Measurements from ENCODE around the gene PALM. TPM values are rescaled to one million over a fixed set of nuclear protein-coding genes. Genes with fewer than 3 reads are reported as not detected.

PALM gene
- polyA plus RNA-seq, 1 donor from 2014 or later, result 74.8 TPM

DNA sequence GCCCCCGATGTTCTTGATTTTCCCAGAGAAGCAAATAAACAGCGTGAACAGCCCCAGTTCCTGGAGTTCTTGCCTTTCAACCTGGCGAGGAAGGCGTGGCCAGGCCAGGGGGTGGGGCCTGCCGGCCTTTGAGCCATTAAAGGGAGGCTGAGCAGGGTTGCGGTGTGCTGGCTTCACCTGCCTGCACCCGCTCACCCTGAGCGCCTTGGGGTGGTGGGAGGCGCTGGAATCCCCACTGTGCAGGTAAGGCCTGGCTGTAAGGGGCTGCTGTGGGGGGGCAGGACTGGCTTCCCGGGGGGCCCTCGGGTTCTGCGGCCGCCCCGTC is 39.5 kb downstream of the PALM start:
- peaks cover 11% of the 10 kb centered on the region for H3K36me3 ChIP-seq (ENCODE audit: insufficient read depth, low read length)
- H3K9me2 ChIP-seq (ENCODE audit: insufficient read depth, low read length), result no peaks in the 10 kb centered on the region
- H3F3A ChIP-seq (ENCODE audit: insufficient read depth, low read length, poor library complexity, severe bottlenecking), result no peaks in the 10 kb centered on the region

DNA sequence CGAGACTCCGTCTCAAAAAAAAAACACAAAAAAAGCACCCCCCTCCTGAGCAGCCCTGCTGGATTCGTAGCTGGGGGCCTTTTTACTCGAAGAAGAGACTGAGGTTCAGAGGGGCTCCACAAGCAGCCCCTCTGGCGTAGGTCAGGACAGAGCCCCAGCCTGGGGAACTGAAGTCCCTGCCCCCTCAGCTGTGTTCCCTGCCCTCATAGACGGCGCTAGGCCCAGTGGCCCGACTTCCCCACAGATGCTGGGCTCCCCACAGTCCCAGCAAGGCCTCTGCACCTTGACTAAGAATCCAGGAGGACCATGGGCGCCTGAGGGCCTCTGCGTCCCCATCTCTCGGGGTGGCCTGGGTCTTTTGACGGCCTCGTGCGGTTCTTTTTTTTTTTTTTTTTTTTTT is 41.1 kb downstream of the PALM start:
- no peak overlapping the region for H3K27ac ChIP-seq (ENCODE audit: low read length)
- no peak overlapping the region for H2AFZ ChIP-seq (ENCODE audit: low read depth, low read length)
- H3K4me3 ChIP-seq (ENCODE audit: low read length), result no peak overlapping the region
- no peak overlapping the region for H3K4me2 ChIP-seq (ENCODE audit: low read length)
- H3K9me3 ChIP-seq (ENCODE audit: low read length), result peaks cover 22% of the 10 kb centered on the region
- no peaks in the 10 kb centered on the region for H3K79me2 ChIP-seq (replicated peaks; ENCODE audit: insufficient read depth, low read length)
- H4K20me1 ChIP-seq (ENCODE audit: insufficient read depth), result no peaks in the 10 kb centered on the region
- H3K9me2 ChIP-seq (ENCODE audit: insufficient read depth, low read length), result no peaks in the 10 kb centered on the region
- H3K36me3 ChIP-seq (ENCODE audit: insufficient read depth, low read length), result peaks cover 11% of the 10 kb centered on the region
- TF ChIP-seq CTCF (IDR thresholded peaks at IDR 0.05; ENCODE audit: poor library complexity, severe bottlenecking), result no peak
- H3F3A ChIP-seq (ENCODE audit: insufficient read depth, low read length, poor library complexity, severe bottlenecking), result no peaks in the 10 kb centered on the region
- H3K27me3 ChIP-seq (ENCODE audit: insufficient read depth, low read depth, low read length), result no peaks in the 10 kb centered on the region
- no peak overlapping the region for H3K9ac ChIP-seq (ENCODE audit: low read length)

More for the DNA sequence above, 39.5 kb downstream of the PALM start:
- H3K9me3 ChIP-seq (ENCODE audit: low read length), result peaks cover 22% of the 10 kb centered on the region
- TF ChIP-seq POLR2AphosphoS5 (IDR thresholded peaks at IDR 0.05) (peak; percentile 29), REST (IDR thresholded peaks at IDR 0.05; ENCODE audit: borderline replicate concordance) (no peak), SMC3 (conservative IDR thresholded peaks at IDR 0.05; ENCODE audit: poor library complexity) (no peak), EP300 (conservative IDR thresholded peaks at IDR 0.05; ENCODE audit: poor library complexity, severe bottlenecking) (no peak), EZH2 (IDR thresholded peaks at IDR 0.05; ENCODE audit: borderline replicate concordance, insufficient read depth, low read length, poor library complexity, severe bottlenecking) (no peak), TAF1 (IDR thresholded peaks at IDR 0.05; ENCODE audit: low read depth) (no peak), RAD21 (conservative IDR thresholded peaks at IDR 0.05) (no peak)
- H2AFZ ChIP-seq (ENCODE audit: low read depth, low read length), result no peak overlapping the region
- no peaks in the 10 kb centered on the region for H4K20me1 ChIP-seq (ENCODE audit: insufficient read depth)
- no peak overlapping the region for H3K4me2 ChIP-seq (ENCODE audit: low read length)
- no peaks in the 10 kb centered on the region for H3K27me3 ChIP-seq (ENCODE audit: insufficient read depth, low read depth, low read length)
- no peaks in the 10 kb centered on the region for H3K79me2 ChIP-seq (replicated peaks; ENCODE audit: insufficient read depth, low read length)
- H3K9ac ChIP-seq (ENCODE audit: low read length), result no peak overlapping the region
- no peak overlapping the region for H3K27ac ChIP-seq (ENCODE audit: low read length)
- no peak overlapping the region for H3K4me3 ChIP-seq (ENCODE audit: low read length)

GRCh38 chr19:750640-751423 is 42.1 kb downstream of the PALM start, which contains the start of gene MISP:
MISP (plus strand) TSS chr19:751112; CDS start chr19:756947, 5,835 bp downstream.
- no peaks in the 10 kb centered on the region for H3F3A ChIP-seq (ENCODE audit: insufficient read depth, low read length, poor library complexity, severe bottlenecking)
- no peak within 1 kb of the TSS for H3K4me3 ChIP-seq (ENCODE audit: low read length)
- peaks cover 11% of the 10 kb centered on the region for H3K36me3 ChIP-seq (ENCODE audit: insufficient read depth, low read length)
- H3K4me2 ChIP-seq (ENCODE audit: low read length), result no peak within 1 kb of the TSS
- no peak within 1 kb of the TSS for H3K27ac ChIP-seq (ENCODE audit: low read length)
- H3K9ac ChIP-seq (ENCODE audit: low read length), result no peak within 1 kb of the TSS
- TF ChIP-seq EZH2 (IDR thresholded peaks at IDR 0.05; ENCODE audit: borderline replicate concordance, insufficient read depth, low read length, poor library complexity, severe bottlenecking) (no peak), POLR2AphosphoS5 (IDR thresholded peaks at IDR 0.05) (no peak), SMC3 (conservative IDR thresholded peaks at IDR 0.05; ENCODE audit: poor library complexity) (no peak), MXI1 (conservative IDR thresholded peaks at IDR 0.05; ENCODE audit: poor library complexity, severe bottlenecking) (no peak), RAD21 (conservative IDR thresholded peaks at IDR 0.05) (no peak), REST (IDR thresholded peaks at IDR 0.05; ENCODE audit: borderline replicate concordance) (no peak), EP300 (conservative IDR thresholded peaks at IDR 0.05; ENCODE audit: poor library complexity, severe bottlenecking) (no peak), TAF1 (IDR thresholded peaks at IDR 0.05; ENCODE audit: low read depth) (no peak), CTCF (IDR thresholded peaks at IDR 0.05; ENCODE audit: poor library complexity, severe bottlenecking) (no peak)
- H3K79me2 ChIP-seq (replicated peaks; ENCODE audit: insufficient read depth, low read length), result no peaks in the 10 kb centered on the region
- no peaks in the 10 kb centered on the region for H3K9me2 ChIP-seq (ENCODE audit: insufficient read depth, low read length)
- H2AFZ ChIP-seq (ENCODE audit: low read depth, low read length), result no peak within 1 kb of the TSS
- H3K9me3 ChIP-seq (ENCODE audit: low read length), result peaks cover 22% of the 10 kb centered on the region
- no peaks in the 10 kb centered on the region for H4K20me1 ChIP-seq (ENCODE audit: insufficient read depth)
- no peaks in the 10 kb centered on the region for H3K27me3 ChIP-seq (ENCODE audit: insufficient read depth, low read depth, low read length)
